ENCODE data around the gene HNRNPH1. TPM values are rescaled to one million over a fixed set of nuclear protein-coding genes. Genes with fewer than 3 reads are reported as not detected.

HNRNPH1 gene
- total RNA-seq, 1 experiment from 2014 or later, result 865 TPM

DNA sequence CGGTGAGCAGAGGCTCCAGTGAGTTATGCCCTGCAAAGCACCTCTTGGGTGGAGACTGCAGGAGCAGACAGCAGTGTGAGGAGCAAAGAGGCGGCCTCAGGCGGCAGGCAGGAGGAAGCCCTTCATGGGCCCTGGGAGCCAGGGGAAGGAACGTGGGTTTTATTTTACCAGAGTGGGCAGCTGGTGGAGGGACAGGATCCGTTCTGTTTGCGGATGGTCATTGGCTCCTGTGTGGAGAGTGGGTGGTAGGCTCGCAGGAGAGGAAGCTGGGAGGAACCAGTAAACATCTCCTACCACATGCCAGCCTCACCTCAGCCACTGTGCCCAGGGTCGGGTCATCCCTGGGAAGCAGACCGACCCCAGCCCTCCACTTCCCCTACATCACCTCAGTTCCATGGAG, 24.4 kb downstream of the HNRNPH1 start:
- POLR2A ChIA-PET, result no interaction called here
- Mint-ChIP-seq H3K27me3 (ENCODE audit: low read depth) (no peaks in the 10 kb centered on the region), H3K4me3 (no peak overlapping the region), H3K4me1 (no peaks in the 10 kb centered on the region), H3K9me3 (no peaks in the 10 kb centered on the region), H3K36me3 (peaks cover 60% of the 10 kb centered on the region), H3K27ac (no peak overlapping the region)
- ATAC-seq (no peak), DNase-seq (ENCODE audit: low spot score) (no peak)
- TF ChIP-seq EMX1 (CRISPR knock-in tag; IDR thresholded peaks at IDR 0.05) (no peak), ELF4 (CRISPR knock-in tag; IDR thresholded peaks at IDR 0.05; ENCODE audit: low read depth) (no peak), MXD4 (CRISPR knock-in tag; IDR thresholded peaks at IDR 0.05; ENCODE audit: borderline replicate concordance) (no peak), SP1 (CRISPR knock-in tag; conservative IDR thresholded peaks at IDR 0.05) (no peak), ZNF396 (CRISPR knock-in tag; IDR thresholded peaks at IDR 0.05; ENCODE audit: borderline replicate concordance) (no peak), TCF7 (CRISPR knock-in tag; IDR thresholded peaks at IDR 0.05; ENCODE audit: low read depth) (no peak), TEAD1 (CRISPR knock-in tag; IDR thresholded peaks at IDR 0.05) (no peak), ATF1 (CRISPR knock-in tag; IDR thresholded peaks at IDR 0.05) (no peak), ZNF416 (CRISPR knock-in tag; IDR thresholded peaks at IDR 0.05) (no peak), NFATC4 (CRISPR knock-in tag; IDR thresholded peaks at IDR 0.05) (no peak), SOX15 (CRISPR knock-in tag; IDR thresholded peaks at IDR 0.05) (no peak), TEAD4 (CRISPR knock-in tag; IDR thresholded peaks at IDR 0.05) (no peak), NFYB (CRISPR knock-in tag; conservative IDR thresholded peaks at IDR 0.05; ENCODE audit: low read depth) (no peak), CREB1 (CRISPR knock-in tag; IDR thresholded peaks at IDR 0.05) (no peak)
- TF ChIP-seq, protein P1, sequence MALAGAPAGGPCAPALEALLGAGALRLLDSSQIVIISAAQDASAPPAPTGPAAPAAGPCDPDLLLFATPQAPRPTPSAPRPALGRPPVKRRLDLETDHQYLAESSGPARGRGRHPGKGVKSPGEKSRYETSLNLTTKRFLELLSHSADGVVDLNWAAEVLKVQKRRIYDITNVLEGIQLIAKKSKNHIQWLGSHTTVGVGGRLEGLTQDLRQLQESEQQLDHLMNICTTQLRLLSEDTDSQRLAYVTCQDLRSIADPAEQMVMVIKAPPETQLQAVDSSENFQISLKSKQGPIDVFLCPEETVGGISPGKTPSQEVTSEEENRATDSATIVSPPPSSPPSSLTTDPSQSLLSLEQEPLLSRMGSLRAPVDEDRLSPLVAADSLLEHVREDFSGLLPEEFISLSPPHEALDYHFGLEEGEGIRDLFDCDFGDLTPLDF (CRISPR knock-in tag; IDR thresholded peaks at IDR 0.05), result no peak
- TF ChIP-seq, protein P2, sequence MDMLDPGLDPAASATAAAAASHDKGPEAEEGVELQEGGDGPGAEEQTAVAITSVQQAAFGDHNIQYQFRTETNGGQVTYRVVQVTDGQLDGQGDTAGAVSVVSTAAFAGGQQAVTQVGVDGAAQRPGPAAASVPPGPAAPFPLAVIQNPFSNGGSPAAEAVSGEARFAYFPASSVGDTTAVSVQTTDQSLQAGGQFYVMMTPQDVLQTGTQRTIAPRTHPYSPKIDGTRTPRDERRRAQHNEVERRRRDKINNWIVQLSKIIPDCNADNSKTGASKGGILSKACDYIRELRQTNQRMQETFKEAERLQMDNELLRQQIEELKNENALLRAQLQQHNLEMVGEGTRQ (CRISPR knock-in tag; IDR thresholded peaks at IDR 0.05), result no peak
- TF ChIP-seq, protein P3, sequence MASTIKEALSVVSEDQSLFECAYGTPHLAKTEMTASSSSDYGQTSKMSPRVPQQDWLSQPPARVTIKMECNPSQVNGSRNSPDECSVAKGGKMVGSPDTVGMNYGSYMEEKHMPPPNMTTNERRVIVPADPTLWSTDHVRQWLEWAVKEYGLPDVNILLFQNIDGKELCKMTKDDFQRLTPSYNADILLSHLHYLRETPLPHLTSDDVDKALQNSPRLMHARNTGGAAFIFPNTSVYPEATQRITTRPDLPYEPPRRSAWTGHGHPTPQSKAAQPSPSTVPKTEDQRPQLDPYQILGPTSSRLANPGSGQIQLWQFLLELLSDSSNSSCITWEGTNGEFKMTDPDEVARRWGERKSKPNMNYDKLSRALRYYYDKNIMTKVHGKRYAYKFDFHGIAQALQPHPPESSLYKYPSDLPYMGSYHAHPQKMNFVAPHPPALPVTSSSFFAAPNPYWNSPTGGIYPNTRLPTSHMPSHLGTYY (CRISPR knock-in tag; IDR thresholded peaks at IDR 0.05), result no peak
- TF ChIP-seq, protein P4, sequence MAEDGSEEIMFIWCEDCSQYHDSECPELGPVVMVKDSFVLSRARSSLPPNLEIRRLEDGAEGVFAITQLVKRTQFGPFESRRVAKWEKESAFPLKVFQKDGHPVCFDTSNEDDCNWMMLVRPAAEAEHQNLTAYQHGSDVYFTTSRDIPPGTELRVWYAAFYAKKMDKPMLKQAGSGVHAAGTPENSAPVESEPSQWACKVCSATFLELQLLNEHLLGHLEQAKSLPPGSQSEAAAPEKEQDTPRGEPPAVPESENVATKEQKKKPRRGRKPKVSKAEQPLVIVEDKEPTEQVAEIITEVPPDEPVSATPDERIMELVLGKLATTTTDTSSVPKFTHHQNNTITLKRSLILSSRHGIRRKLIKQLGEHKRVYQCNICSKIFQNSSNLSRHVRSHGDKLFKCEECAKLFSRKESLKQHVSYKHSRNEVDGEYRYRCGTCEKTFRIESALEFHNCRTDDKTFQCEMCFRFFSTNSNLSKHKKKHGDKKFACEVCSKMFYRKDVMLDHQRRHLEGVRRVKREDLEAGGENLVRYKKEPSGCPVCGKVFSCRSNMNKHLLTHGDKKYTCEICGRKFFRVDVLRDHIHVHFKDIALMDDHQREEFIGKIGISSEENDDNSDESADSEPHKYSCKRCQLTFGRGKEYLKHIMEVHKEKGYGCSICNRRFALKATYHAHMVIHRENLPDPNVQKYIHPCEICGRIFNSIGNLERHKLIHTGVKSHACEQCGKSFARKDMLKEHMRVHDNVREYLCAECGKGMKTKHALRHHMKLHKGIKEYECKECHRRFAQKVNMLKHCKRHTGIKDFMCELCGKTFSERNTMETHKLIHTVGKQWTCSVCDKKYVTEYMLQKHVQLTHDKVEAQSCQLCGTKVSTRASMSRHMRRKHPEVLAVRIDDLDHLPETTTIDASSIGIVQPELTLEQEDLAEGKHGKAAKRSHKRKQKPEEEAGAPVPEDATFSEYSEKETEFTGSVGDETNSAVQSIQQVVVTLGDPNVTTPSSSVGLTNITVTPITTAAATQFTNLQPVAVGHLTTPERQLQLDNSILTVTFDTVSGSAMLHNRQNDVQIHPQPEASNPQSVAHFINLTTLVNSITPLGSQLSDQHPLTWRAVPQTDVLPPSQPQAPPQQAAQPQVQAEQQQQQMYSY (CRISPR knock-in tag; IDR thresholded peaks at IDR 0.05), result no peak
- TF ChIP-seq, protein P5, sequence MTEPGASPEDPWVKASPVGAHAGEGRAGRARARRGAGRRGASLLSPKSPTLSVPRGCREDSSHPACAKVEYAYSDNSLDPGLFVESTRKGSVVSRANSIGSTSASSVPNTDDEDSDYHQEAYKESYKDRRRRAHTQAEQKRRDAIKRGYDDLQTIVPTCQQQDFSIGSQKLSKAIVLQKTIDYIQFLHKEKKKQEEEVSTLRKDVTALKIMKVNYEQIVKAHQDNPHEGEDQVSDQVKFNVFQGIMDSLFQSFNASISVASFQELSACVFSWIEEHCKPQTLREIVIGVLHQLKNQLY (CRISPR knock-in tag; IDR thresholded peaks at IDR 0.05), result no peak
- TF ChIP-seq, protein P6, sequence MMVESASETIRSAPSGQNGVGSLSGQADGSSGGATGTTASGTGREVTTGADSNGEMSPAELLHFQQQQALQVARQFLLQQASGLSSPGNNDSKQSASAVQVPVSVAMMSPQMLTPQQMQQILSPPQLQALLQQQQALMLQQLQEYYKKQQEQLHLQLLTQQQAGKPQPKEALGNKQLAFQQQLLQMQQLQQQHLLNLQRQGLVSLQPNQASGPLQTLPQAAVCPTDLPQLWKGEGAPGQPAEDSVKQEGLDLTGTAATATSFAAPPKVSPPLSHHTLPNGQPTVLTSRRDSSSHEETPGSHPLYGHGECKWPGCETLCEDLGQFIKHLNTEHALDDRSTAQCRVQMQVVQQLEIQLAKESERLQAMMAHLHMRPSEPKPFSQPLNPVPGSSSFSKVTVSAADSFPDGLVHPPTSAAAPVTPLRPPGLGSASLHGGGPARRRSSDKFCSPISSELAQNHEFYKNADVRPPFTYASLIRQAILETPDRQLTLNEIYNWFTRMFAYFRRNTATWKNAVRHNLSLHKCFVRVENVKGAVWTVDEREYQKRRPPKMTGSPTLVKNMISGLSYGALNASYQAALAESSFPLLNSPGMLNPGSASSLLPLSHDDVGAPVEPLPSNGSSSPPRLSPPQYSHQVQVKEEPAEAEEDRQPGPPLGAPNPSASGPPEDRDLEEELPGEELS (CRISPR knock-in tag; IDR thresholded peaks at IDR 0.05), result no peak
- CTCF ChIA-PET, result no interaction called here
